DOHH2 (cell line): ENCODE data around the gene CDHR2.

Experiments used
- H3F3A ChIP-seq: fragments of 200-600 bp; sonication (generic), shearing (Covaris generic); 2 replicates; pipeline ENCODE4 v1.6.0; 2016; ENCODE audit warnings: antibody characterized with exemption, mild to moderate bottlenecking; ENCODE audit not compliant: control insufficient read depth, insufficient read depth
- H3K27ac ChIP-seq: fragments of 200-600 bp; sonication (generic); 2 replicates; pipeline ENCODE4 v1.5.1; 2014; ENCODE audit warnings: low read depth, mild to moderate bottlenecking, low read length, moderate library complexity
- H3K27me3 ChIP-seq: fragments of 200-600 bp; sonication (generic); 2 replicates; pipeline ENCODE4 v1.6.1; 2014; ENCODE audit warnings: mild to moderate bottlenecking, low read length, mixed read lengths; ENCODE audit not compliant: control insufficient read depth
- H3K36me3 ChIP-seq: fragments of 200-600 bp; sonication (generic); 2 replicates; pipeline ENCODE4 v1.6.1; 2014; ENCODE audit warnings: mild to moderate bottlenecking, low read length, moderate library complexity, mixed read lengths; ENCODE audit not compliant: control insufficient read depth
- H3K4me1 ChIP-seq: fragments of 200-600 bp; sonication (generic); 2 replicates; pipeline ENCODE4 v1.6.1; 2014; ENCODE audit warnings: mild to moderate bottlenecking, low read length, mixed read lengths; ENCODE audit not compliant: control insufficient read depth
- H3K4me2 ChIP-seq: fragments of 200-600 bp; sonication (generic); 2 replicates; pipeline ENCODE4 v1.6.0; 2014; ENCODE audit warnings: mild to moderate bottlenecking, low read length, moderate library complexity
- H3K4me3 ChIP-seq: fragments of 200-600 bp; sonication (generic); 2 replicates; pipeline ENCODE4 v1.5.1; 2014; ENCODE audit warnings: mild to moderate bottlenecking, low read length, mixed read lengths
- H3K79me2 ChIP-seq: fragments of 200-600 bp; sonication (generic); 2 replicates; pipeline ENCODE4 v1.6.1; 2014; ENCODE audit warnings: mild to moderate bottlenecking, low read length, mixed read lengths; ENCODE audit not compliant: control insufficient read depth
- H3K9me2 ChIP-seq: fragments of 200-600 bp; sonication (generic); replicated peaks from 2 replicates; pipeline ENCODE4 v1.6.1; 2014; ENCODE audit warnings: mild to moderate bottlenecking, low read length, mixed read lengths; ENCODE audit not compliant: control insufficient read depth
- H3K9me3 ChIP-seq: fragments of 200-600 bp; sonication (generic); 2 replicates; pipeline ENCODE4 v1.6.1; 2014; ENCODE audit warnings: antibody characterized with exemption, low read length, mixed read lengths; ENCODE audit not compliant: control insufficient read depth, insufficient read depth
- H4K20me1 ChIP-seq: fragments of 200-600 bp; sonication (generic); 2 replicates; pipeline ENCODE4 v1.6.0; 2014; ENCODE audit warnings: low read depth, mild to moderate bottlenecking, antibody characterized with exemption, low read length, moderate library complexity; ENCODE audit not compliant: control insufficient read depth, insufficient read depth
- CTCF ChIP-seq: fragments of 200-600 bp; sonication (generic); IDR thresholded peaks from one replicate; pipeline ENCODE4 v1.5.1; 2014; ENCODE audit warnings: antibody characterized with exemption, mild to moderate bottlenecking, low read depth, low read length; ENCODE audit not compliant: poor library complexity, severe bottlenecking
- EZH2phosphoT487 ChIP-seq: fragments of 200-600 bp; sonication (generic); IDR thresholded peaks from 2 replicates; pipeline ENCODE4 v1.6.1; 2017; ENCODE audit warnings: borderline replicate concordance, mild to moderate bottlenecking, antibody characterized with exemption, low read length, moderate library complexity, mixed read lengths

CDHR2 gene

GRCh38 chr5:176633598-176633997 is 84.5 kb downstream of the CDHR2 start:
- no peaks in the 10 kb centered on the region for H3K79me2 ChIP-seq
- no peaks in the 10 kb centered on the region for H3K36me3 ChIP-seq
- peaks cover 65% of the 10 kb centered on the region for H3K4me1 ChIP-seq
- H3K4me3 ChIP-seq: peak overlapping the region; percentile 72
- H3K9me3 ChIP-seq: no peaks in the 10 kb centered on the region
- 0 out of 2 replicates have a peak, but pooled peaks cover 5% of the 10 kb centered on the region for H3F3A ChIP-seq
- peaks cover 8% of the 10 kb centered on the region for H3K27me3 ChIP-seq
- H4K20me1 ChIP-seq: no peaks in the 10 kb centered on the region
- TF ChIP-seq CTCF (no peak), EZH2phosphoT487 (no peak)
- H3K27ac ChIP-seq: peak overlapping the region; percentile 76
- no peaks in the 10 kb centered on the region for H3K9me2 ChIP-seq
- H3K4me2 ChIP-seq: peak overlapping the region; percentile 88

GRCh38 chr5:176636426-176636825 is 87.3 kb downstream of the CDHR2 start:
- Histone ChIP-seq H3K36me3 (no peaks in the 10 kb centered on the region), H3K27me3 (no peaks in the 10 kb centered on the region), H3K27ac (no peak overlapping the region), H3K4me1 (peaks cover 41% of the 10 kb centered on the region), H3K4me2 (no peak overlapping the region), H3K79me2 (no peaks in the 10 kb centered on the region), H3K4me3 (no peak overlapping the region), H3F3A (0 out of 2 replicates have a peak, but pooled peaks cover 5% of the 10 kb centered on the region), H3K9me3 (no peaks in the 10 kb centered on the region), H3K9me2 (no peaks in the 10 kb centered on the region), H4K20me1 (no peaks in the 10 kb centered on the region)
- TF ChIP-seq EZH2phosphoT487: no peak
- no peak for TF ChIP-seq CTCF

- Histone ChIP-seq H3K36me3 (no peaks in the 10 kb centered on the region), H3K4me1 (peaks cover 31% of the 10 kb centered on the region), H3K9me2 (no peaks in the 10 kb centered on the region), H3K79me2 (no peaks in the 10 kb centered on the region), H3K4me3 (no peak overlapping the region), H3K4me2 (no peak overlapping the region), H3F3A (no peaks in the 10 kb centered on the region), H4K20me1 (no peaks in the 10 kb centered on the region), H3K27me3 (no peaks in the 10 kb centered on the region), H3K27ac (no peak overlapping the region), H3K9me3 (no peaks in the 10 kb centered on the region)
- TF ChIP-seq EZH2phosphoT487 (no peak), CTCF (no peak)
Measured at GRCh38 chr5:176637556-176637955, 88.4 kb downstream of the CDHR2 start.
